Natural killer cell (primary cell): Measurements from ENCODE around the gene MYCN. TPM values are rescaled to one million over a fixed set of nuclear protein-coding genes. Genes with fewer than 3 reads are reported as not detected.

ENCODE experiments used
- ATAC-seq, 3 donors: fragments of 150-1000 bp in 2 of 3; fragments of 200-7000 bp in 1 of 3; cut with Tn5 transposase; 1 replicate in 1 of 3; 2 replicates in 2 of 3; pipeline ENCODE4 v1.10.0; 2021; ENCODE audit warnings: mild to moderate bottlenecking in 2 of 3, moderate library complexity in 2 of 3
- DNase-seq, 2 donors: peaks; one replicate each; pipeline versions ENCODE4 v3.0.0 to v3.0.0-alpha.2; 2013 to 2021; ENCODE audit warnings: mixed read lengths in 1 of 2
- H3K27ac ChIP-seq: one replicate; pipeline ENCODE4 v1.5.1; 2013; ENCODE audit warnings: mild to moderate bottlenecking, low read length
- H3K27me3 ChIP-seq: one replicate; pipeline ENCODE4 v1.6.1; 2013; ENCODE audit warnings: low read length; ENCODE audit not compliant: control insufficient read depth, insufficient read depth
- H3K36me3 ChIP-seq: one replicate; pipeline ENCODE4 v1.6.1; 2013; ENCODE audit warnings: low read length; ENCODE audit not compliant: control insufficient read depth, insufficient read depth
- H3K4me1 ChIP-seq: one replicate; pipeline ENCODE4 v1.6.1; 2013; ENCODE audit warnings: low read length; ENCODE audit not compliant: control insufficient read depth, insufficient read depth
- H3K4me3 ChIP-seq: one replicate; pipeline ENCODE4 v1.5.1; 2013; ENCODE audit warnings: low read length
- H3K9me3 ChIP-seq: one replicate; pipeline ENCODE4 v1.6.1; 2013; ENCODE audit warnings: low read length; ENCODE audit not compliant: control insufficient read depth, insufficient read depth
- H3K27ac Mint-ChIP-seq, 2 donors: one replicate each; pipeline ENCODE4 v1.8.0; 2022; ENCODE audit warnings: mild to moderate bottlenecking in 2 of 2, mixed read lengths in 2 of 2, moderate library complexity in 1 of 2
- H3K27me3 Mint-ChIP-seq, 2 donors: one replicate each; pipeline ENCODE4 v1.8.0; 2022; ENCODE audit warnings: low read depth in 2 of 2, mixed read lengths in 2 of 2
- H3K36me3 Mint-ChIP-seq: one replicate; pipeline ENCODE4 v1.8.0; 2022; ENCODE audit warnings: mixed read lengths
- H3K4me1 Mint-ChIP-seq, 2 donors: one replicate each; pipeline ENCODE4 v1.8.0; 2022; ENCODE audit warnings: mixed read lengths in 2 of 2
- H3K4me3 Mint-ChIP-seq: one replicate; pipeline ENCODE4 v1.8.0; 2022; ENCODE audit warnings: mild to moderate bottlenecking, moderate library complexity, mixed read lengths
- H3K9me3 Mint-ChIP-seq, 2 donors: one replicate each; pipeline ENCODE4 v1.8.0; 2022; ENCODE audit warnings: mixed read lengths in 2 of 2
- CTCF ChIP-seq: fragments of 200-600 bp; IDR thresholded peaks from one replicate; pipeline ENCODE4 v1.8.0; 2022; ENCODE audit warnings: antibody characterized with exemption
- WGBS: methylation state at CpG from one replicate; pipeline ENCODE4 v1.1.7; 2013; ENCODE audit warnings: missing lambda C conversion rate; ENCODE audit not compliant: insufficient coverage; 5-methylcytosine and 5-hydroxymethylcytosine counted together
- intact Hi-C: fragments of 100-400 bp; cut with micrococcal nuclease; formaldehyde crosslinking; loops from one replicate; pipeline ENCODE4 v1.14.2; 2022
- total RNA-seq, 4 donors: library from RNA; stranded (reverse); fragments of 120-200 nt in 1 of 4; gene quantifications; one replicate each; pipeline versions ENCODE4 v1.2.3 to v1.2.4, GENCODE V29; 2013 to 2022

The MYCN gene
- total RNA-seq, 3 donors from 2014 or later (not counting 1 experiment from before 2014, with no cell fraction given): 0.18 TPM; not detected in 2

GRCh38 chr2:15964936-15965563 lies 24.7 kb downstream of the MYCN start:
- Mint-ChIP-seq H3K27me3 (no peaks in the 10 kb centered on the region), H3K36me3 (no peaks in the 10 kb centered on the region), H3K4me1 (peaks cover 20 to 32% of the 10 kb centered on the region in 2 donors), H3K9me3 (no peaks in the 10 kb centered on the region), H3K27ac (peak overlapping the region; percentile 83 to 86), H3K4me3 (peak overlapping the region; percentile 67)
- ATAC-seq: no peak
- Histone ChIP-seq H3K4me3 (no peak overlapping the region), H3K9me3 (no peaks in the 10 kb centered on the region), H3K4me1 (peaks cover 17% of the 10 kb centered on the region), H3K27ac (no peak overlapping the region), H3K36me3 (no peaks in the 10 kb centered on the region), H3K27me3 (no peaks in the 10 kb centered on the region)
- 80% methylated on average over 7 of the region's 7 CpGs for WGBS
- DNase-seq: no peak
- TF ChIP-seq CTCF: no peak
- intact Hi-C loops: no loop called here

GRCh38 chr2:15965564-15966019 lies 25.2 kb downstream of the MYCN start:
- Mint-ChIP-seq H3K27me3 (no peaks in the 10 kb centered on the region), H3K27ac (peak overlapping the region; percentile 83 to 86), H3K4me1 (peaks cover 20 to 34% of the 10 kb centered on the region in 2 donors), H3K36me3 (no peaks in the 10 kb centered on the region), H3K4me3 (peak overlapping the region; percentile 67), H3K9me3 (no peaks in the 10 kb centered on the region)
- no peak for TF ChIP-seq CTCF
- Histone ChIP-seq H3K27me3 (no peaks in the 10 kb centered on the region), H3K27ac (no peak overlapping the region), H3K9me3 (no peaks in the 10 kb centered on the region), H3K36me3 (no peaks in the 10 kb centered on the region), H3K4me1 (peaks cover 17% of the 10 kb centered on the region), H3K4me3 (no peak overlapping the region)
- peak; percentile 52 to 80 (median 63) for ATAC-seq
- intact Hi-C loops: no loop called here
- DNase-seq: peak in 1 of 2 donors; percentile 61
- 29% methylated on average over 14 of the region's 14 CpGs for WGBS

- 92% methylated on average over 9 of the region's 10 CpGs for WGBS
These were observed 27.3 kb downstream of the MYCN start for GRCh38 chr2:15967415-15968279.

More at GRCh38 chr2:15967415-15968279, 27.3 kb downstream of the MYCN start:
- no peak overlapping the region for H3K27ac ChIP-seq
- no peaks in the 10 kb centered on the region for H3K27me3 ChIP-seq
- peaks cover 17% of the 10 kb centered on the region for H3K4me1 ChIP-seq
- intact Hi-C loops: no loop called here
- DNase-seq (no peak), ATAC-seq (no peak)
- Mint-ChIP-seq H3K27ac (peak overlapping the region; percentile 84 to 86), H3K36me3 (no peaks in the 10 kb centered on the region), H3K27me3 (no peaks in the 10 kb centered on the region), H3K9me3 (no peaks in the 10 kb centered on the region), H3K4me1 (peaks cover 22 to 45% of the 10 kb centered on the region in 2 donors), H3K4me3 (no peak overlapping the region)
- no peaks in the 10 kb centered on the region for H3K9me3 ChIP-seq
- no peak for TF ChIP-seq CTCF
- no peaks in the 10 kb centered on the region for H3K36me3 ChIP-seq
- H3K4me3 ChIP-seq: no peak overlapping the region
